SK-N-SH (cell line): ENCODE measurements around the gene CSH2. TPM values are rescaled to one million over a fixed set of nuclear protein-coding genes. Genes with fewer than 3 reads are reported as not detected.

Experiments
- CTCF ChIA-PET: fragments of 300-600, 350-600 bp; formaldehyde crosslinking; extraction: SDS; loops from one replicate; lab custom pipeline; 2021; lab: Yijun Ruan, JAX
- POLR2A ChIA-PET: fragments of 350-600 bp; sonication (Branson Sonifier 250); formaldehyde crosslinking; extraction: SDS; loops from one replicate; lab custom pipeline; 2020; ENCODE audit warnings: antibody characterized with exemption, inconsistent platforms; lab: Yijun Ruan, JAX
- DNase-seq: peaks from one replicate; pipeline ENCODE4 v3.0.0; 2012
- H2AFZ ChIP-seq: fragments of 200-600 bp; sonication (generic); 2 replicates; pipeline ENCODE4 v1.8.1; 2016; ENCODE audit warnings: antibody characterized with exemption, mild to moderate bottlenecking, low read depth
- H3F3A ChIP-seq: fragments of 200-600 bp; sonication (generic); replicated peaks from 2 replicates; pipeline ENCODE3; 2016; ENCODE audit warnings: antibody characterized with exemption, mild to moderate bottlenecking; ENCODE audit not compliant: insufficient read depth
- H3K27ac ChIP-seq, 2 experiments: fragments of 200-500 bp in 1 of 2; fragments of 200-600 bp in 1 of 2; sonication (Bioruptor generic) in 1 of 2; sonication (generic), shearing (Covaris generic) in 1 of 2; 2 replicates each; pipeline versions ENCODE4 v1.5.1 to v1.6.1; 2014 to 2016; ENCODE audit warnings: low read depth in 2 of 2, inconsistent platforms in 1 of 2, low read length in 1 of 2, mild to moderate bottlenecking in 1 of 2, mixed read lengths in 1 of 2
- H3K27me3 ChIP-seq: fragments of 200-600 bp; sonication (generic), shearing (Covaris generic); 2 replicates; pipeline ENCODE4 v1.6.1; 2016; ENCODE audit warnings: mixed run types; ENCODE audit not compliant: insufficient read depth
- H3K36me3 ChIP-seq, 2 experiments: fragments of 200-500 bp in 1 of 2; fragments of 200-600 bp in 1 of 2; sonication (Bioruptor generic) in 1 of 2; sonication (generic) in 1 of 2; replicated peaks in 1 of 2; 2 replicates each; pipeline versions ENCODE3 to v1.5.1; 2014 to 2016; ENCODE audit warnings: low read length in 1 of 2, mild to moderate bottlenecking in 1 of 2; ENCODE audit not compliant: insufficient read depth in 2 of 2, control insufficient read depth in 1 of 2
- H3K4me1 ChIP-seq, 2 experiments: fragments of 200-500 bp in 1 of 2; fragments of 200-600 bp in 1 of 2; sonication (Bioruptor generic) in 1 of 2; sonication (generic), shearing (Covaris generic) in 1 of 2; 2 replicates each; pipeline versions ENCODE4 v1.5.1 to v1.6.1; 2014 to 2016; ENCODE audit warnings: low read depth in 1 of 2, low read length in 1 of 2, mixed run types in 1 of 2; ENCODE audit not compliant: insufficient read depth in 2 of 2, control insufficient read depth in 1 of 2
- H3K4me2 ChIP-seq: fragments of 200-600 bp; sonication (generic), shearing (Covaris generic); 2 replicates; pipeline ENCODE4 v1.6.1; 2017; ENCODE audit warnings: mixed run types
- H3K4me3 ChIP-seq, 2 experiments: fragments of 200-500 bp in 1 of 2; fragments of 200-600 bp in 1 of 2; sonication (Bioruptor generic) in 1 of 2; sonication (generic), shearing (Covaris generic) in 1 of 2; 2 replicates each; pipeline versions ENCODE4 v1.5.1 to v1.8.1; 2014 to 2016; ENCODE audit warnings: low read depth in 2 of 2, inconsistent platforms in 1 of 2, low read length in 1 of 2, mild to moderate bottlenecking in 1 of 2, mixed read lengths in 1 of 2, moderate library complexity in 1 of 2
- H3K79me2 ChIP-seq: fragments of 200-600 bp; sonication (generic); 2 replicates; pipeline ENCODE4 v1.8.1; 2017; ENCODE audit warnings: mild to moderate bottlenecking; ENCODE audit not compliant: insufficient read depth
- H3K9ac ChIP-seq: fragments of 200-600 bp; sonication (generic); 2 replicates; pipeline ENCODE4 v1.6.1; 2017; ENCODE audit warnings: mixed run types
- H3K9me2 ChIP-seq: fragments of 200-600 bp; sonication (generic); 2 replicates; pipeline ENCODE4 v1.6.1; 2017; ENCODE audit warnings: mixed run types
- H3K9me3 ChIP-seq: fragments of 200-600 bp; sonication (generic); 2 replicates; pipeline ENCODE4 v1.6.1; 2017; ENCODE audit warnings: mixed run types, mild to moderate bottlenecking, moderate library complexity
- H4K20me1 ChIP-seq: fragments of 200-600 bp; sonication (generic); 2 replicates; pipeline ENCODE4 v1.6.1; 2017; ENCODE audit warnings: mild to moderate bottlenecking, mixed run types; ENCODE audit not compliant: insufficient read depth
- CTCF ChIP-seq: fragments of 200-600 bp; sonication (generic); IDR thresholded peaks from 2 replicates; pipeline ENCODE4 v1.6.1; 2017; ENCODE audit warnings: antibody characterized with exemption, mild to moderate bottlenecking, moderate library complexity
- EP300 ChIP-seq, 2 experiments: IDR thresholded peaks; 2 replicates each; pipeline versions ENCODE4 v1.4.0 to v1.6.1; 2012; ENCODE audit warnings: borderline replicate concordance in 1 of 2, low read depth in 1 of 2, low read length in 1 of 2
- FOXJ3 ChIP-seq: sonication (generic); formaldehyde crosslinking; IDR thresholded peaks from 2 replicates; pipeline ENCODE4 v1.5.1; 2020; ENCODE audit warnings: mild to moderate bottlenecking, missing genetic modification reagents
- MXI1 ChIP-seq: IDR thresholded peaks from 2 replicates; pipeline ENCODE4 v1.6.1; 2012; ENCODE audit warnings: mild to moderate bottlenecking, low read depth, low read length, improper control_type of control experiment
- RAD21 ChIP-seq: IDR thresholded peaks from 2 replicates; pipeline ENCODE4 v1.6.1; 2012; ENCODE audit warnings: mild to moderate bottlenecking, low read length
- RXRA ChIP-seq: IDR thresholded peaks from 2 replicates; pipeline ENCODE4 v1.4.0; 2012; ENCODE audit warnings: low read depth, mild to moderate bottlenecking, borderline replicate concordance
- SMC3 ChIP-seq: IDR thresholded peaks from 2 replicates; pipeline ENCODE4 v1.6.1; 2012; ENCODE audit warnings: low read depth, low read length, improper control_type of control experiment
- YY1 ChIP-seq: IDR thresholded peaks from 2 replicates; pipeline ENCODE4 v1.4.0; 2012; ENCODE audit warnings: low read depth, mild to moderate bottlenecking
- WGBS: methylation state at CpG from one replicate; pipeline ENCODE4 v1.1.6; 2017; ENCODE audit warnings: low lambda C conversion rate; 5-methylcytosine and 5-hydroxymethylcytosine counted together
- polyA plus RNA-seq, 3 experiments: library from polyadenylated mRNA; depleted of rRNA; stranded (reverse); fragments of >200 nt; gene quantifications; 2 replicates each; pipeline ENCODE4 v1.2.3, GENCODE V29; 2012

The CSH2 gene
- polyA plus RNA-seq, 1 of the 3 experiments (the other 2 are of a cell fraction): not detected

- TF ChIP-seq EP300 (IDR thresholded peaks at IDR 0.05; ENCODE audit: borderline replicate concordance in 1 of 2, low read depth in 1 of 2, low read length in 1 of 2) (no peak), RXRA (no peak), SMC3 (no peak)
These were observed 43.2 kb downstream of the CSH2 start (continued) for GRCh38 chr17:63830278-63830677.

GRCh38 chr17:63828936-63829335 is 44.5 kb downstream of the CSH2 start:
- 86% methylated on average over 3 of the region's 3 CpGs for WGBS
- Histone ChIP-seq H3K9me2 (no peaks in the 10 kb centered on the region), H3K4me3 (peak overlapping the region; percentile 94 to 100; a peak in 3 of 4 replicates)
- TF ChIP-seq YY1: no peak
- TF ChIP-seq, all 33 proteins: peak for 0
- peaks cover 21% of the 10 kb centered on the region for H3F3A ChIP-seq
- DNase-seq: no peak
- H3K9me3 ChIP-seq: no peaks in the 10 kb centered on the region
- H3K4me2 ChIP-seq: peak overlapping the region; percentile 93
- H3K27me3 ChIP-seq: no peaks in the 10 kb centered on the region
- POLR2A ChIA-PET: interaction anchor here (1.6 to 9.1 kb wide), 2 partner anchors 12 to 397 kb away, joined by 3 to 108 read pairs; partner anchors contain the start of gene SMARCD2
- peaks cover 70 to 79% of the 10 kb centered on the region in 2 experiments for H3K36me3 ChIP-seq
- H2AFZ ChIP-seq: no peak overlapping the region
- peaks cover 60% of the 10 kb centered on the region for H3K79me2 ChIP-seq
- CTCF ChIA-PET: interaction anchor here (1.0 to 7.4 kb wide), 8 partner anchors 11 to 403 kb away, joined by 3 to 96 read pairs (median 4); partner anchors contain the start of gene SMARCD2
- peak overlapping the region in 1 of 2 experiments; percentile 99; a peak in 2 of 4 replicates for H3K27ac ChIP-seq
- peaks cover 9 to 37% of the 10 kb centered on the region in 2 experiments; a peak in 2 of 4 replicates for H3K4me1 ChIP-seq
- H4K20me1 ChIP-seq: 0 out of 2 replicates have a peak, but pooled peaks cover 8% of the 10 kb centered on the region
- H3K9ac ChIP-seq: no peak overlapping the region

- H4K20me1 ChIP-seq: 0 out of 2 replicates have a peak, but pooled peaks cover 8% of the 10 kb centered on the region
- H3K4me2 ChIP-seq: peak overlapping the region; percentile 93
- H3K27me3 ChIP-seq: no peaks in the 10 kb centered on the region
- peaks cover 23% of the 10 kb centered on the region for H3F3A ChIP-seq
- H3K9me3 ChIP-seq: no peaks in the 10 kb centered on the region
- peak overlapping the region; percentile 88 for H3K9ac ChIP-seq
- DNase-seq: no peak
- CTCF ChIA-PET: interaction anchor here (0.7 to 7.4 kb wide), 10 partner anchors 8 to 402 kb away, joined by 3 to 96 read pairs (median 4); partner anchors contain the start of genes DDX42 and SMARCD2
- H3K4me3 ChIP-seq: peak overlapping the region; percentile 94 to 100
- H3K9me2 ChIP-seq: no peaks in the 10 kb centered on the region
- TF ChIP-seq RAD21 (no peak), CTCF (0 out of 2 replicates have a peak, but pooled peaks have one; percentile 4), FOXJ3 (CRISPR knock-in tag) (0 out of 2 replicates have a peak, but pooled peaks have one; percentile 5), MXI1 (no peak)
- TF ChIP-seq, all 33 proteins: peak for 2
- under 1% methylated on average over 19 of the region's 19 CpGs for WGBS
- POLR2A ChIA-PET: interaction anchor here (0.7 to 9.1 kb wide), 5 partner anchors 14 to 678 kb away, joined by 3 to 108 read pairs (median 4); partner anchors contain the start of genes CCDC47, DDX42, DDX5 and SMARCD2
- Histone ChIP-seq H3K27ac (peak overlapping the region; percentile 90 to 99), H2AFZ (peak overlapping the region; percentile 67; the same call in 1 of the 2 replicates), H3K4me1 (peaks cover 9 to 37% of the 10 kb centered on the region in 2 experiments; a peak in 2 of 4 replicates), H3K79me2 (peaks cover 66% of the 10 kb centered on the region), H3K36me3 (peaks cover 71 to 77% of the 10 kb centered on the region in 2 experiments)
These were observed 45.7 kb downstream of the CSH2 start for GRCh38 chr17:63827801-63828221.
